GM19240 (cell line): ENCODE data around the gene SRRM4.

Source experiments
- DNase-seq: peaks from one replicate; pipeline ENCODE4 v3.0.0; 2011; ENCODE audit warnings: low spot score; ENCODE audit not compliant: insufficient read length

The SRRM4 gene

GRCh38 chr12:119117936-119118335 lies 136.6 kb downstream of the SRRM4 start:
- DNase-seq, result no peak

GRCh38 chr12:119118625-119119024 lies 137.3 kb downstream of the SRRM4 start:
- no peak for DNase-seq

- no peak for DNase-seq
Observed at GRCh38 chr12:119122047-119122446, 140.7 kb downstream of the SRRM4 start.

- DNase-seq, result no peak
Observed at GRCh38 chr12:119122751-119123150, 141.4 kb downstream of the SRRM4 start.

- no peak for DNase-seq
Observed at GRCh38 chr12:119128527-119128926, 147.2 kb downstream of the SRRM4 start.

GRCh38 chr12:119129827-119130434 lies 148.6 kb downstream of the SRRM4 start:
- DNase-seq, result no peak

- no peak for DNase-seq
Observed at GRCh38 chr12:119130523-119130922, 149.2 kb downstream of the SRRM4 start.

GRCh38 chr12:119134284-119135072 lies 153.1 kb downstream of the SRRM4 start:
- no peak for DNase-seq

- DNase-seq, result no peak
Observed at GRCh38 chr12:119136811-119137410, 155.6 kb downstream of the SRRM4 start.

GRCh38 chr12:119139448-119139847 lies 158.1 kb downstream of the SRRM4 start:
- no peak for DNase-seq

- no peak for DNase-seq
Observed at GRCh38 chr12:119145367-119145766, 164.0 kb downstream of the SRRM4 start.

GRCh38 chr12:119147847-119148448 lies 166.6 kb downstream of the SRRM4 start:
- no peak for DNase-seq

- DNase-seq, result no peak
Observed at GRCh38 chr12:119149270-119149669, 167.9 kb downstream of the SRRM4 start.

GRCh38 chr12:119151445-119152026 lies 170.2 kb downstream of the SRRM4 start:
- no peak for DNase-seq

- DNase-seq, result no peak
Observed at GRCh38 chr12:119153477-119154434, 172.4 kb downstream of the SRRM4 start.

GRCh38 chr12:119154435-119154818 lies 173.1 kb downstream of the SRRM4 start:
- no peak for DNase-seq

GRCh38 chr12:119156401-119157044 lies 175.2 kb downstream of the SRRM4 start:
- DNase-seq, result no peak

- no peak for DNase-seq
Observed at GRCh38 chr12:119157528-119157927, 176.2 kb downstream of the SRRM4 start.

- DNase-seq, result no peak
Observed at GRCh38 chr12:119157978-119158377, 176.6 kb downstream of the SRRM4 start.

- DNase-seq, result no peak
Observed at GRCh38 chr12:119158402-119158801, 177.1 kb downstream of the SRRM4 start.
